Measurements from ENCODE around the gene DUS2. TPM values are rescaled to one million over a fixed set of nuclear protein-coding genes. Genes with fewer than 3 reads are reported as not detected.
A peak's percentile ranks its signal among the peaks of the same experiment; 100 is the strongest.

Gene DUS2
- total and polyA plus RNA-seq, 2 of the 8 experiments (the other 6 are each of a cell fraction or from before 2014, with no cell fraction given), result 17.2 to 27.0 TPM

- Histone ChIP-seq H2AFZ (ENCODE audit: low read length) (no peak overlapping the region), H4K20me1 (replicated peaks in 1 of 2; ENCODE audit: control insufficient read depth in 1 of 2, insufficient read depth in 2 of 2, low read length in 2 of 2) (peaks cover 0 to 4% of the 10 kb centered on the region in 2 experiments), H3K23ac (ENCODE audit: insufficient read length) (no peak overlapping the region), H3K36me3 (ENCODE audit: control insufficient read depth in 2 of 4, insufficient read depth in 4 of 4, low read length in 3 of 4) (peaks cover 18 to 43% (median 39%) of the 10 kb centered on the region in 4 experiments; a peak in 7 of 8 replicates), H3K9me3 (ENCODE audit: insufficient read depth in 2 of 2, low read depth in 1 of 2, low read length in 1 of 2) (no peaks in the 10 kb centered on the region), H4K5ac (ENCODE audit: insufficient read length, low read depth, low read length) (no peak overlapping the region), H3K27ac (ENCODE audit: low read depth, low read length) (no peak overlapping the region), H3K18ac (ENCODE audit: extremely low read depth, low read length) (no peak overlapping the region), H3K9ac (replicated peaks in 1 of 4; ENCODE audit: extremely low read depth in 1 of 4, low read depth in 3 of 4, low read length in 3 of 4) (no peak overlapping the region), H3K56ac (replicated peaks; ENCODE audit: insufficient read length, low read depth, low read length) (no peak overlapping the region), H2BK120ac (replicated peaks; ENCODE audit: low read depth, low read length) (no peak overlapping the region), H3K79me1 (ENCODE audit: low read depth, low read length) (no peaks in the 10 kb centered on the region), H3K4me2 (ENCODE audit: insufficient read depth in 1 of 2, low read depth in 2 of 2, low read length in 2 of 2) (no peak overlapping the region), H2AK5ac (ENCODE audit: low read depth, low read length) (no peak overlapping the region), H2BK5ac (ENCODE audit: low read depth, low read length) (no peak overlapping the region), H3K27me3 (replicated peaks in 1 of 4; ENCODE audit: control insufficient read depth in 3 of 4, extremely low read depth in 1 of 4, insufficient read depth in 3 of 4, low read length in 3 of 4) (no peaks in the 10 kb centered on the region), H3K23me2 (ENCODE audit: low read depth, low read length) (no peaks in the 10 kb centered on the region), H3K4me3 (ENCODE audit: extremely low read depth in 1 of 4, insufficient read depth in 2 of 4, low read depth in 3 of 4, low read length in 4 of 4) (no peak overlapping the region), H2BK20ac (ENCODE audit: low read length) (no peak overlapping the region), H3K79me2 (ENCODE audit: control insufficient read depth in 1 of 2, insufficient read depth in 2 of 2, low read length in 2 of 2) (no peaks in the 10 kb centered on the region), H3K14ac (ENCODE audit: insufficient read length) (no peak overlapping the region), H2BK12ac (ENCODE audit: low read depth, low read length) (no peak overlapping the region), H4K91ac (replicated peaks; ENCODE audit: insufficient read length, low read length) (no peak overlapping the region), H2BK15ac (ENCODE audit: low read length) (no peak overlapping the region), H3K4me1 (replicated peaks in 1 of 4; ENCODE audit: control insufficient read depth in 3 of 4, insufficient read depth in 4 of 4, low read length in 3 of 4) (no peaks in the 10 kb centered on the region; a peak in 1 of 7 replicates), H4K8ac (ENCODE audit: extremely low read depth, insufficient read depth, low read length) (no peak overlapping the region; the same call in 1 of the 2 replicates), H3K4ac (replicated peaks; ENCODE audit: insufficient read length, low read depth, low read length) (no peak overlapping the region)
- 87% methylated on average over 6 of the region's 6 CpGs; no CpG with 5 or more reads in 1 of the 2 experiments for WGBS, 2 experiments (ENCODE audit: extremely low coverage in 1 of 2, insufficient coverage in 1 of 2, insufficient read length in 1 of 2, insufficient replicate concordance in 2 of 2, low coverage in 1 of 2, low lambda C conversion rate in 2 of 2, missing lambda C conversion rate in 1 of 2)
- DNase-seq (ENCODE audit: low read depth in 1 of 2, low spot score in 2 of 2) (peak in 1 of 2 experiments; percentile 28), FAIRE-seq (no peak)
- CTCF ChIA-PET (ENCODE audit: partially characterized antibody), result interaction anchor here (0.9 to 2.7 kb wide), 6 partner anchors 9 to 155 kb away, joined by 3 to 26 read pairs (median 4); no protein-coding TSS in a partner anchor
- no peak for TF ChIP-seq RFX5 (IDR thresholded peaks at IDR 0.05; ENCODE audit: borderline replicate concordance, low read depth, low read length)
- TF ChIP-seq SIN3A (conservative IDR thresholded peaks at IDR 0.05 in 1 of 2, IDR thresholded peaks at IDR 0.05 in 1 of 2; ENCODE audit: low read depth in 1 of 2, low read length in 2 of 2), result no peak
- TF ChIP-seq POU5F1 (IDR thresholded peaks at IDR 0.05; ENCODE audit: low read depth, low read length), result no peak
- no peak for TF ChIP-seq HDAC6 (IDR thresholded peaks at IDR 0.05; ENCODE audit: low read depth, low read length)
- no peak for TF ChIP-seq CHD1 (IDR thresholded peaks at IDR 0.05; ENCODE audit: low read depth, low read length)
- TF ChIP-seq GABPA (IDR thresholded peaks at IDR 0.05; ENCODE audit: borderline replicate concordance, insufficient read depth, low read length), result no peak
- no peak for TF ChIP-seq EGR1 (IDR thresholded peaks at IDR 0.05; ENCODE audit: borderline replicate concordance, low read depth, low read length)
- POLR2A ChIA-PET (ENCODE audit: partially characterized antibody), result interaction anchor here (0.9 to 4.9 kb wide), 2 partner anchors 9 to 162 kb away, joined by 3 to 27 read pairs; partner anchors contain the start of gene NFATC3
Measured at GRCh38 chr16:68074850-68075555, 51.9 kb downstream of the DUS2 start.

Data from H1 (cell line).